MM.1S (cell line): Measurements from ENCODE around the gene SEC23A.
A peak's percentile ranks its signal among the peaks of the same experiment; 100 is the strongest.

Experiments
- DNase-seq: peaks from one replicate; pipeline ENCODE4 v3.0.0-alpha.2; 2015
- H2AFZ ChIP-seq: fragments of 300-600 bp; sonication (generic); 2 replicates; pipeline ENCODE4 v1.6.0; 2016; ENCODE audit warnings: antibody characterized with exemption, low read length
- H3F3A ChIP-seq: fragments of 300-600 bp; sonication (generic); 2 replicates; pipeline ENCODE4 v1.6.1; 2016; ENCODE audit warnings: mild to moderate bottlenecking, antibody characterized with exemption, low read length, moderate library complexity, mixed read lengths; ENCODE audit not compliant: insufficient read depth
- H3K27ac ChIP-seq: fragments of 300-600 bp; sonication (generic); 2 replicates; pipeline ENCODE4 v1.5.1; 2016; ENCODE audit warnings: mild to moderate bottlenecking, low read length
- H3K27me3 ChIP-seq: fragments of 300-600 bp; sonication (generic); replicated peaks from 2 replicates; pipeline ENCODE4 v1.6.0; 2016; ENCODE audit warnings: low read length; ENCODE audit not compliant: insufficient read depth
- H3K36me3 ChIP-seq: fragments of 300-600 bp; sonication (generic); replicated peaks from 2 replicates; pipeline ENCODE4 v1.6.1; 2016; ENCODE audit warnings: mild to moderate bottlenecking, low read length, mixed read lengths; ENCODE audit not compliant: insufficient read depth
- H3K4me1 ChIP-seq: fragments of 300-600 bp; sonication (generic); 2 replicates; pipeline ENCODE4 v1.6.1; 2016; ENCODE audit warnings: low read length, mixed read lengths
- H3K4me2 ChIP-seq: fragments of 300-600 bp; sonication (generic); 2 replicates; pipeline ENCODE4 v1.6.0; 2016; ENCODE audit warnings: low read depth, low read length
- H3K4me3 ChIP-seq: fragments of 300-600 bp; sonication (generic); 2 replicates; pipeline ENCODE4 v1.5.1; 2016; ENCODE audit warnings: low read length, mixed read lengths
- H3K79me2 ChIP-seq: fragments of 300-600 bp; sonication (generic); 2 replicates; pipeline ENCODE4 v1.6.1; 2016; ENCODE audit warnings: mixed run types, low read length, mixed read lengths
- H3K9ac ChIP-seq: fragments of 300-600 bp; sonication (generic); 2 replicates; pipeline ENCODE4 v1.6.1; 2016; ENCODE audit warnings: low read length, mixed read lengths
- H3K9me2 ChIP-seq: fragments of 300-600 bp; sonication (generic); replicated peaks from 2 replicates; pipeline ENCODE4 v1.6.1; 2016; ENCODE audit warnings: mild to moderate bottlenecking, low read length, mixed read lengths; ENCODE audit not compliant: insufficient read depth
- H3K9me3 ChIP-seq: fragments of 300-600 bp; sonication (generic); replicated peaks from 2 replicates; pipeline ENCODE4 v1.6.1; 2016; ENCODE audit warnings: mild to moderate bottlenecking, low read length, mixed read lengths; ENCODE audit not compliant: insufficient read depth
- H4K20me1 ChIP-seq: fragments of 300-600 bp; sonication (generic); 2 replicates; pipeline ENCODE4 v1.6.1; 2016; ENCODE audit warnings: mild to moderate bottlenecking, low read length, moderate library complexity, mixed read lengths; ENCODE audit not compliant: insufficient read depth
- EZH2 ChIP-seq: fragments of 300-600 bp; sonication (generic); optimal IDR thresholded peaks from 2 replicates; pipeline ENCODE3; 2017; ENCODE audit warnings: low read depth, mild to moderate bottlenecking, antibody characterized with exemption, low read length, mixed read lengths
- EZH2phosphoT487 ChIP-seq: fragments of 300-600 bp; sonication (generic); IDR thresholded peaks from 2 replicates; pipeline ENCODE4 v1.6.1; 2018; ENCODE audit warnings: antibody characterized with exemption, low read length
- TF ChIP-seq, protein P1 (sequence below): fragments of 300-600 bp; sonication (generic); IDR thresholded peaks from 2 replicates; pipeline ENCODE4 v1.5.1; 2016; ENCODE audit warnings: antibody characterized with exemption, low read length, mixed read lengths

The SEC23A gene

DNA sequence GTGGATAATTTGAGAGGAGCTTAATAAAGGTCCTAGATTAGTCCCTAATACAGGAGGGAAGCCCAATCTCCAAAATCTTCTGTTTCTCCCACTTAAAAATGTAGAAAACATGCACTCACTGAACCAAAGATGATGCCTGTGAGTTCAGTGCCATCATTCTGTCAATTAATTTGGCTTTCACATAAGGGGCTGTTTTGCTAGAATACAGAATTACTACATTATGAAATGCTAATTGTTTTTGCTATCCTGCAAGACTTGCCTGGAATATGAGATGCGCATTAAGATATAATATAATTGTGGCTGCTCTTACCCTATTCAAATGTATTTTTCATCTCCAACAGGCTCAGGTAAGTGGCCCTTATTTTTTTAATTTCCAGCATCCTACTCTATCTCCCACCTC, 111.7 kb downstream of the SEC23A start:
- H3K27me3 ChIP-seq: no peaks in the 10 kb centered on the region
- no peaks in the 10 kb centered on the region for H3K36me3 ChIP-seq
- no peaks in the 10 kb centered on the region for H3K9me2 ChIP-seq

DNA sequence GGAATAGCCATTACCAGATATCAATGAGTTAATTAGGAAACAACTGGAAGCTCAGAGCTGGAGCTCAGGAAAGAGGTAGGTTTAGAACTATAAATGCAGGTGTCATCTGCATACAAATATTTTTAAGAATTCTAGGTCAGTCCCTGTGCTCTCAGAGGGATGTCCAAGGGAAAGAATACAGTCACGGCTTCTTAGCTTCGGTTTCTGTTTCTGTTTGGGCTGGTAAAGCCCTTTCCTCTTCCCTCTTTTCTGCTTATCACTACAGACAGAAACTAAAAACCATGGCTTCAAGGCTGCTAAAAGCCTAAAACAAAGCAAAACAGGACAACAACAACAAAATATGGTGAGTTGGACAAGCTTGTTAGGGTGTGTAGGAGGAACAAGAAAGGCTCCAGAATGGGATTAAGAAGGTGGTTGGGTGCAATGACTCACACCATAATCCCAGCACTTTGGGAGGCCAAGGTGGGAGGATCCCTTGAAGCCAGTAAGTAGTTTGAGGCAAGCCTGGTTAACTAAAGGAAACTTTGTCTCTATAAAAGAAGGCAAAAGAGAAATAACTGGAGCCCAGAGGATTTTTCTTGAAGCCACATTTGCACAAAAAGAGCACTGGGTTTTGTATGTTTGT, 113.0 kb downstream of the SEC23A start:
- no peaks in the 10 kb centered on the region for H3K4me1 ChIP-seq
- H3K27ac ChIP-seq: peak overlapping the region; percentile 21; the same call in 1 of the 2 replicates
- H2AFZ ChIP-seq: peak overlapping the region; percentile 51; the same call in 1 of the 2 replicates
- H4K20me1 ChIP-seq: no peaks in the 10 kb centered on the region
- no peaks in the 10 kb centered on the region for H3K36me3 ChIP-seq
- H3K27me3 ChIP-seq: no peaks in the 10 kb centered on the region
- H3K9me3 ChIP-seq: no peaks in the 10 kb centered on the region
- H3K4me3 ChIP-seq: peak overlapping the region; percentile 12; the same call in 1 of the 2 replicates
- no peak for TF ChIP-seq EZH2phosphoT487
- TF ChIP-seq, protein P1, sequence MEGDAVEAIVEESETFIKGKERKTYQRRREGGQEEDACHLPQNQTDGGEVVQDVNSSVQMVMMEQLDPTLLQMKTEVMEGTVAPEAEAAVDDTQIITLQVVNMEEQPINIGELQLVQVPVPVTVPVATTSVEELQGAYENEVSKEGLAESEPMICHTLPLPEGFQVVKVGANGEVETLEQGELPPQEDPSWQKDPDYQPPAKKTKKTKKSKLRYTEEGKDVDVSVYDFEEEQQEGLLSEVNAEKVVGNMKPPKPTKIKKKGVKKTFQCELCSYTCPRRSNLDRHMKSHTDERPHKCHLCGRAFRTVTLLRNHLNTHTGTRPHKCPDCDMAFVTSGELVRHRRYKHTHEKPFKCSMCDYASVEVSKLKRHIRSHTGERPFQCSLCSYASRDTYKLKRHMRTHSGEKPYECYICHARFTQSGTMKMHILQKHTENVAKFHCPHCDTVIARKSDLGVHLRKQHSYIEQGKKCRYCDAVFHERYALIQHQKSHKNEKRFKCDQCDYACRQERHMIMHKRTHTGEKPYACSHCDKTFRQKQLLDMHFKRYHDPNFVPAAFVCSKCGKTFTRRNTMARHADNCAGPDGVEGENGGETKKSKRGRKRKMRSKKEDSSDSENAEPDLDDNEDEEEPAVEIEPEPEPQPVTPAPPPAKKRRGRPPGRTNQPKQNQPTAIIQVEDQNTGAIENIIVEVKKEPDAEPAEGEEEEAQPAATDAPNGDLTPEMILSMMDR: no peak
- no peak for TF ChIP-seq EZH2
- DNase-seq: peak; percentile 60
- no peaks in the 10 kb centered on the region for H3F3A ChIP-seq
- H3K9me2 ChIP-seq: no peaks in the 10 kb centered on the region
- no peak overlapping the region; the same call in 1 of the 2 replicates for H3K9ac ChIP-seq
- H3K79me2 ChIP-seq: no peaks in the 10 kb centered on the region
- H3K4me2 ChIP-seq: peak overlapping the region; percentile 57; the same call in 1 of the 2 replicates

More for the DNA sequence above, 111.7 kb downstream of the SEC23A start:
- no peak for DNase-seq
- no peaks in the 10 kb centered on the region for H3F3A ChIP-seq
- H3K9ac ChIP-seq: no peak overlapping the region
- no peak overlapping the region for H3K27ac ChIP-seq
- no peak overlapping the region for H3K4me2 ChIP-seq
- no peaks in the 10 kb centered on the region for H3K4me1 ChIP-seq
- no peak overlapping the region for H3K4me3 ChIP-seq
- no peak overlapping the region for H2AFZ ChIP-seq
- TF ChIP-seq EZH2 (no peak), EZH2phosphoT487 (no peak)
- TF ChIP-seq, protein P1: no peak
- no peaks in the 10 kb centered on the region for H3K79me2 ChIP-seq
- H3K9me3 ChIP-seq: no peaks in the 10 kb centered on the region
- H4K20me1 ChIP-seq: no peaks in the 10 kb centered on the region

DNA sequence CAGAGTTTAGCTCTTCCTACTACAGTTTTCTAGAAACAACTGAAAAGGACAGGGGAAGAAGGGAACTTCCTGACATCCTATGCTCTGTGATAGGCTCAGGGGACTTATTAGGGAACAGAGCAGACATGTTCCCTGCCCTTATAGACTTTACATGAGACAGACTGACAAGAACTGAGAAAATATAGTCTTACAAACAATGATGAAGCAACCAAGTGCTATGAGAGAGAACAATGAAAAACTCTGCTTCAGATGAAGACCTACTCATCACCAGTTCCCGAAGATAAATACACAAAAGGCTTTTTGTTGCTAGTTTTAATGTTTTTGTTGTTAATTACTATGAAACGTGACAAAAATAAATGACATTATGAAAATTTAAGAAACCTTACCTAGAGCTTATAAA, 115.3 kb downstream of the SEC23A start:
- no peaks in the 10 kb centered on the region for H3F3A ChIP-seq
- H3K27ac ChIP-seq: no peak overlapping the region
- H3K9me3 ChIP-seq: no peaks in the 10 kb centered on the region
- H3K4me2 ChIP-seq: no peak overlapping the region
- DNase-seq: no peak
- no peaks in the 10 kb centered on the region for H3K27me3 ChIP-seq
- no peaks in the 10 kb centered on the region for H4K20me1 ChIP-seq
- no peak overlapping the region for H2AFZ ChIP-seq
- no peaks in the 10 kb centered on the region for H3K9me2 ChIP-seq
- TF ChIP-seq EZH2 (no peak), EZH2phosphoT487 (no peak)
- TF ChIP-seq, protein P1: no peak
- H3K9ac ChIP-seq: no peak overlapping the region
- H3K79me2 ChIP-seq: no peaks in the 10 kb centered on the region
- H3K4me3 ChIP-seq: no peak overlapping the region
- no peaks in the 10 kb centered on the region for H3K4me1 ChIP-seq
- no peaks in the 10 kb centered on the region for H3K36me3 ChIP-seq
